ENCODE results near the gene SEMA4G.

GRCh38 chr10:100970914-100971811 is 1.9 kb downstream of the SEMA4G start:
- TF ChIP-seq, protein P1, sequence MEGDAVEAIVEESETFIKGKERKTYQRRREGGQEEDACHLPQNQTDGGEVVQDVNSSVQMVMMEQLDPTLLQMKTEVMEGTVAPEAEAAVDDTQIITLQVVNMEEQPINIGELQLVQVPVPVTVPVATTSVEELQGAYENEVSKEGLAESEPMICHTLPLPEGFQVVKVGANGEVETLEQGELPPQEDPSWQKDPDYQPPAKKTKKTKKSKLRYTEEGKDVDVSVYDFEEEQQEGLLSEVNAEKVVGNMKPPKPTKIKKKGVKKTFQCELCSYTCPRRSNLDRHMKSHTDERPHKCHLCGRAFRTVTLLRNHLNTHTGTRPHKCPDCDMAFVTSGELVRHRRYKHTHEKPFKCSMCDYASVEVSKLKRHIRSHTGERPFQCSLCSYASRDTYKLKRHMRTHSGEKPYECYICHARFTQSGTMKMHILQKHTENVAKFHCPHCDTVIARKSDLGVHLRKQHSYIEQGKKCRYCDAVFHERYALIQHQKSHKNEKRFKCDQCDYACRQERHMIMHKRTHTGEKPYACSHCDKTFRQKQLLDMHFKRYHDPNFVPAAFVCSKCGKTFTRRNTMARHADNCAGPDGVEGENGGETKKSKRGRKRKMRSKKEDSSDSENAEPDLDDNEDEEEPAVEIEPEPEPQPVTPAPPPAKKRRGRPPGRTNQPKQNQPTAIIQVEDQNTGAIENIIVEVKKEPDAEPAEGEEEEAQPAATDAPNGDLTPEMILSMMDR (IDR thresholded peaks at IDR 0.05; ENCODE audit: insufficient read depth, low read length, poor library complexity, severe bottlenecking) = no peak
- TF ChIP-seq EZH2phosphoT487 (conservative IDR thresholded peaks at IDR 0.05; ENCODE audit: low read length) = no peak
